ENCODE results near the gene MBLAC1. TPM values are rescaled to one million over a fixed set of nuclear protein-coding genes. Genes with fewer than 3 reads are reported as not detected.
A peak's percentile ranks its signal among the peaks of the same experiment; 100 is the strongest.

The MBLAC1 gene
- total RNA-seq, 2 donors from 2014 or later, result 1.6 to 1.7 TPM

DNA sequence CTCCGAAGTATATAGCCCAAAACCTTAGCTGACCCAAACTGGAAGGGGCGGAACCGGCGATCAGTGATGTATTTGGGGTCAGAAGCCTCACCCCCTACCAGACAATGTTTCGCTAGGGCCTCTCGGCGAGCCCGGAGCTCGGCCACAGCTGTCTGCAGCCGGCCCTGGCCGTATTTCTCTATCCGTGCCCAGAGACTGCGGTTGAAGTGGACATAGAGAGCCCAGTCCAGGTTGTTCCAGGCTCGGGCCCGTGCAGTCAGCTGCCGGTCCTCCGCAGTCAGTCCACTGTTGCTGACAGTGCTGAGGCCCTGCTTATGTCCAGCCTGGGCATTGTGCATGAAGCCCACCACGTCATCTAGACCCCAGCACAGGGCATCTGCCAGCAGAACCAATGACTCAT is 33.3 kb downstream of the MBLAC1 start:
- intact Hi-C loops (cut with DNase I), result no loop called here
- no peak for DNase-seq (ENCODE audit: low spot score)

GRCh38 chr7:100163006-100163531 is 36.3 kb downstream of the MBLAC1 start:
- no peak for DNase-seq (ENCODE audit: low spot score)
- intact Hi-C loops (cut with DNase I), result no loop called here

DNA sequence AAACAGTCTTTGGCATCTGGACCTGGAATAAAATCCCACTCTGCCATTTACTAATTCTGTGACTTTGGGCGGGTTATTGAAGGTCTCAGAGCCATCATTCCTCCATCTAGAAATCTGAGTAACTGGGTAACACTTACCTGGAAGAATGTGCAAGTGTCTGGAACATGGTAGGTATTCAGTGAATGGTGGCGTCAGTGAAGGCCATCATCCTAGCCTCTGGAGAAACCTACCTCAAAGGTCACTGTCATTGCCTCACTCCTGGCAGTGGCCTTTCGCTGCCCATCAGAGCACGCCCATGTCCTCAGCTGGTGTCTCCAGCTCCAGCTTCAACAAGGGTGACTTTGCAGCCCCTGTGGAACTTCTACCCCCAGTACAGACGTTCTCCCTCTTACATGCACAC is 37.1 kb downstream of the MBLAC1 start:
- no peak for DNase-seq (ENCODE audit: low spot score)
- intact Hi-C loops (cut with DNase I), result no loop called here

- intact Hi-C loops (cut with DNase I), result no loop called here
- DNase-seq (ENCODE audit: low spot score), result peak; percentile 65
Observed at GRCh38 chr7:100166317-100166940, 39.7 kb downstream of the MBLAC1 start.

GRCh38 chr7:100166970-100167911 is 40.5 kb downstream of the MBLAC1 start:
- peak; percentile 66 for DNase-seq (ENCODE audit: low spot score)
- intact Hi-C loops (cut with DNase I), result no loop called here

DNA sequence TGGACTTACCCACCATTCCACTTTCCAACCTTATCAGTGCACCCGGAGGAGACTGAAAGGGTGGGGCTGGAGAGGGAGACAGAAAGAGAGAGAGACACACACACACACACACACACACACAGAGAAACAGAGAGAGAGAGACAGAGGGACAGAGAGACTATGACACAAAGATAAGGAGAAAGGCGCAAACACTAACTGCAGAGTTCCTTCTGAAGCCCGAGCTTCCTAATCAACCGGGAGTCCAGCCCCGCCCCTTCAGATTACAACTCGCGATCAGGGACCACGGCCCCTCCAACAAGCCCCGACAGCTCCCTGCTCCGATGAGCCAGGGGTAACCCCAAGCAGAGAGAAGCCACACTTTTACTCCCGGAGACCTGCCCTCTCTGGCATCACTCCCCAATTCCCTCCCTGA is 41.2 kb downstream of the MBLAC1 start:
- intact Hi-C loops (cut with DNase I), result no loop called here
- DNase-seq (ENCODE audit: low spot score), result no peak

- intact Hi-C loops (cut with DNase I), result no loop called here
- peak; percentile 26 for DNase-seq (ENCODE audit: low spot score)
Observed at GRCh38 chr7:100169147-100169850, 42.5 kb downstream of the MBLAC1 start.

- peak; percentile 70 for DNase-seq (ENCODE audit: low spot score)
- intact Hi-C loops (cut with DNase I), result no loop called here
Observed at GRCh38 chr7:100170101-100170897, 43.5 kb downstream of the MBLAC1 start.

GRCh38 chr7:100171087-100171681 is 44.4 kb downstream of the MBLAC1 start:
- intact Hi-C loops (cut with DNase I), result no loop called here
- DNase-seq (ENCODE audit: low spot score), result peak; percentile 81

DNA sequence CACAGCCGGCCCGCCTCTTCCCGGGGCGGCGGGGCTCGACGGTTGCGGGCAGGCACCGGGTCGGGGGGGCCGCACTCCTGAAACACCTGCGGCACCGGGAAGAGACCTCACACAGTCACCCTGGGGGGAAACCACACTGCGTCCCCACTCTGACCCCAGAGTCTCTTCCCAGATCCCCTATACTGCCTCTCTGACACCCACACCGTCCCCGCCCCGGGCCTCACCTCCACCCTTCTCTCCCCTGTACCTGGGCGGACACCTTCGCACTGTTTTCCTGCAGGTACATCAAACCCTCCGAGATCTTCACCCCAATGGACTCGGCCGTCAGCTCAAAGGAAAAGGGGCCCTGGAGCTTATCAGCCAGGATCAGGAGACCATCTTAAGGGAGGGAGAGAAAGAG is 45.1 kb downstream of the MBLAC1 start:
- DNase-seq (ENCODE audit: low spot score), result peak; percentile 77

DNA sequence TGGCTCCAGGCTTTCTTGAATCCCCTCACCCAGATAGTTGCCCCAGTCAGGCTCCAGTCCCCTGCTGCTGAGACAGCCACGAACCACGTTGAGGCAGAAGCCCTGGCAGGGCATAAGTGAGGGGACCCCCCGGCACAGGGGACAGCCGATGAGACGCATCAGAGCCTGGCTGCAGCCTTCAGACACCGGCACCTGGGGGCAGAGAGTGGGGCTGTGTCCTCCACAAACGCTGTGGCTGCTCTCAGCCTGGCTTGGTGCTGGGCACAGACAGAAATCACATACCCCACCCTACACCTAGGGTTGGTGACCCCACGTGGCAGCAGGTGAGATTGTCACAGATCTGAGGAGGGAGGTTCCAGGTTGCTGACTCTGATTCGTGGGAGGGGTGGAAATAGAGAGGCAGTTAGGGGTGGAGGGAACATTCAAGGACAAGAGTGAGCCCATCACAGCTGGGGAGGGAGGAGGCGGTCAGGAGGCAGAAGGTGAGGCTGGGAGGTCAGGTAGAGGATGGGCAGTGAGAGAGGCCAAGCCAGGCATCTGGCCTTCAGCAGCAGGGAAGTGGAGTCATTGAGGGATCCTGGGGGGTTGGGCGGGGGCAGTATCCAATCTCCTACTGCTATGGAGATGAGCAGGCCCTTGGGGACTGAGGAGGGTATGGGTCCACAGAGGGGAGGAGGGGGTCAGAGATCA is 47.2 kb downstream of the MBLAC1 start:
- DNase-seq (ENCODE audit: low spot score), result peak; percentile 50
- intact Hi-C loops (cut with DNase I), result no loop called here

More for the DNA sequence above, 45.1 kb downstream of the MBLAC1 start:
- intact Hi-C loops (cut with DNase I), result no loop called here

DNA sequence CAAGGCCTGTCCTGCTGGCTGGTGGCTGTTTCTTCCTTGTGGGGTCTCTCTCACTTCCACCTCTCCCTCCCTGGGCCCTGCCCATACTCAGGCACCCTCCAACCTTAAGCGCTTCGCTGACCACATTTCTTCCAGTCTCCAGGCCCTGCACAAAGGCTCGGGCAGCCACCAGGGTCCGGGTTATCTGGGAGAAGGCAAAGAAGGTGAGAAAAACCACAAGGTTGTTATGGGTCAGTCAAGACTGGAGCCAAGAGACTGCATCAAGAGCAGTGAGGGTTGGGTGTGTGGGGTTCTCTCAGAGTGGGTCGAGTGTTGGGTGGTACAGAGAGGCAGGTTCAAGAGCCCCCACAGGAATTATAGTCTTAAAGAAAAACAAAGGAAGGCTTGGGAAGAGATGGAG is 47.8 kb downstream of the MBLAC1 start:
- intact Hi-C loops (cut with DNase I), result no loop called here
- DNase-seq (ENCODE audit: low spot score), result peak; percentile 71

- peak; percentile 72 for DNase-seq (ENCODE audit: low spot score)
- intact Hi-C loops (cut with DNase I), result no loop called here
Observed at GRCh38 chr7:100175296-100175935, 48.6 kb downstream of the MBLAC1 start.

- intact Hi-C loops (cut with DNase I), result no loop called here
- peak; percentile 58 for DNase-seq (ENCODE audit: low spot score)
Observed at GRCh38 chr7:100176096-100177044, 49.6 kb downstream of the MBLAC1 start.

GRCh38 chr7:100177045-100178001 is 50.6 kb downstream of the MBLAC1 start, which contains the start of the genes GPC2 and STAG3:
Gene GPC2, minus strand, starts transcription at chr7:100177381. Its CDS starts 182 bp downstream, at chr7:100177199.
Gene STAG3, plus strand, starts transcription at chr7:100177918. Its CDS starts 2,639 bp downstream, at chr7:100180557.
- intact Hi-C loops (cut with DNase I), result no loop called here

More at GRCh38 chr7:100177045-100178001, 50.6 kb downstream of the MBLAC1 start, which contains the start of the genes GPC2 and STAG3:
- DNase-seq (ENCODE audit: low spot score), result peak; percentile 99
